ENCODE data around the gene SNX27. TPM values are rescaled to one million over a fixed set of nuclear protein-coding genes. Genes with fewer than 3 reads are reported as not detected.

The SNX27 gene
- 26.7 TPM for total RNA-seq

DNA sequence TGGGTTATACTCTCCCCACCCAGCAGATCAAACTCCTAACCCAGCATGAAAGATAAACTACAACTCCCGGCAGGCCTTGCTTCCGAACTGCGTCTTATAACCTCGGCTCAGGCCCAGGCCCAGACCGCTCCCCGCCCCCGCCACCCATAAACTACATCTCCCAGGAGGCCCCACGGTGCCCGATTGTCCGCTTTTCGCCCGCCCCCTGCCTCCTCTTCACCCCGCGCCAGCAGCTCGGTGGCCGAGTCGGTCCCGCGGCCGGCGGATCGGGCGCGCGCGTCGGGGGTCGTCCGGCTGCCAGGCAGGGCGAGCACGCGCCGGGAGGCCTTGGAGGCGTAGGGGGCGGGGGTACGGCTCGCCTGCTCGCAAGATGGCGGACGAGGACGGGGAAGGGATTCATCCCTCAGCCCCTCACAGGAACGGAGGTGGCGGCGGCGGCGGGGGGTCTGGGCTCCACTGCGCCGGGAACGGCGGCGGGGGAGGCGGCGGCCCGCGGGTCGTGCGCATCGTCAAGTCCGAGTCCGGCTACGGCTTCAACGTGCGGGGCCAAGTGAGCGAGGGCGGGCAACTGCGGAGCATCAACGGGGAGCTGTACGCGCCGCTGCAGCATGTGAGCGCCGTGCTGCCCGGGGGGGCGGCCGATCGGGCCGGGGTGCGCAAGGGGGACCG, at the start of gene SNX27:
SNX27 (plus strand) TSS at position 219 of the 669 bp plus-strand sequence; CDS start at position 371, 152 bp downstream.
- H3K4me3 ChIP-seq (ENCODE audit: low read length) = peak within 1 kb of the TSS; percentile 74

DNA sequence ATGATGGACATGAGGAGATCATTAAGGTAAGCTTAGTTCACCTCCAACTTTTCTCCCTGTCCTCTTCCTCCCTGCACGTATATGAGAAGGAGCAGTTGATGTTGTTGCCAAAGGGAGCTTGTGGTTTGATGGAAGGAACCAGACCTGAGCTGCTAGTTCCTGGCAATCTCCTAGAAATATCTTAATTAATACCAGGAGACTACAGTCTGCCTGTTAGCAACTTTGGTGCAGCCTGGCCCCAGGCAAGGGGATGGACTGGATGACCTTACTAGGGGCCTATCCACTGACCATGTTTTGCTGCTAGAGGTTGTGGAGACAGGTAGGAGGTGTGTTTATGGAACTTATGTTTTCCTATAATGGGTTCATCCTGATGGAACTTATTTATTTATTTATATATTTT, 49.2 kb upstream of the SNX27 start:
- peaks cover 5% of the 10 kb centered on the region for H3K4me1 ChIP-seq (ENCODE audit: insufficient read depth, low read length)
- no peak overlapping the region for H3K4me3 ChIP-seq (ENCODE audit: low read length)
- no peaks in the 10 kb centered on the region for H3K9me3 ChIP-seq (ENCODE audit: low read depth, low read length)
- H3K27me3 ChIP-seq (ENCODE audit: insufficient read depth, low read length) = no peaks in the 10 kb centered on the region

More for the DNA sequence above, at the start of gene SNX27:
- peaks cover 51% of the 10 kb centered on the region for H3K4me1 ChIP-seq (ENCODE audit: insufficient read depth, low read length)
- no peaks in the 10 kb centered on the region for H3K27me3 ChIP-seq (ENCODE audit: insufficient read depth, low read length)
- no peaks in the 10 kb centered on the region for H3K9me3 ChIP-seq (ENCODE audit: low read depth, low read length)

DNA sequence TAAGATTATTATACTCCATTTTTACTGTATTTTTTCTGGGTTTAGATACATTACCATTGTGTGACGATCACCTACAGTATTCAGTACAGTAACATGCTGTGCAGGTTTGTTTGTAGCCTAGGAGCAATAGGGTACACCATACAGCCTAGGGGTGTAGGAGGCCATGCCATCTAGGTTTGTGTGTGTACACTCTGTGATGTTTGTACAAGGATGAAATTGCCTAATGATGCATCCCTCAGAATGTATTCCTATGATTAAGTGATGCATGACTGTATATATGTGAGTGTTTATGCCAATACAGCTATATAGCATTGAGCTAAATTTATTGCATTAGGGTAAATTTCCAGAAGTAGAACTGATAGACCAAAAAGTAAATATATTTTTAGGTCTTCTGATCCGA, 48.5 kb upstream of the SNX27 start:
- H3K9me3 ChIP-seq (ENCODE audit: low read depth, low read length) = no peaks in the 10 kb centered on the region
- H3K27me3 ChIP-seq (ENCODE audit: insufficient read depth, low read length) = no peaks in the 10 kb centered on the region
- peaks cover 5% of the 10 kb centered on the region for H3K4me1 ChIP-seq (ENCODE audit: insufficient read depth, low read length)

DNA sequence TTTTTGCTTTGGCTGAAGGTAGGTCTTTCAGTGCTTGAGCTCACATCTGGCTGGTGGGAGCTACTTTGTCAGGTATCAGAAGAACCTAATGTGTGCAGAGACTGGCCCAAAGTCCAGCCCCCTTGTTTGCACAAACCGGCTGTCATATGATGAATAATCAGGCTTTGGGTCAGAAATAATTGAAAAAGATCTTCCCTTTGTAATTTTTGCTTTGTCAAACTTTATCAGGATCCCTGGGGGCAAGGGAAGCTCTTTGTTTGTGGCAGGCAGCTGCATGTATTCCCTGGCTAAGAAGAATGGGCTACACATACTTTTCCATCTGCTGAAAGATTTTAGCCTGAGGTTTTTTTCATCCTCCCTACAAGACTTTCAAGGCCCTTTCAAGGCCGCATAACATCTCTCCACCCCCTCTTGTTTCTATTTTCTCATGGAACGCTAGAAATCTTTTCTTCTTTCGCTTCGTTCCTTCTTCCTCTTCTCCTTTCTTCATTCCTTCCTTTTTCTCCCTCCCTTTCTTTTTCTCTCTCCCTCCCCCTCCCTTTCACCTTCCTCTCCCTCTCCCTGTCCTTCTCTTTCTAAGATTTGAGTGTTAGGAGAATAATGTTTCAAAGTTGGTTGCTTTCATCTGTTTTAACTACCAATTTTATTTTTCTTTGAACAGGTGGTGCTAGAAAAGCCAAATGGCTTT, 46.2 kb upstream of the SNX27 start:
- no peaks in the 10 kb centered on the region for H3K27me3 ChIP-seq (ENCODE audit: insufficient read depth, low read length)
- no peaks in the 10 kb centered on the region for H3K4me1 ChIP-seq (ENCODE audit: insufficient read depth, low read length)
- no peaks in the 10 kb centered on the region for H3K9me3 ChIP-seq (ENCODE audit: low read depth, low read length)
- no peak overlapping the region for H3K4me3 ChIP-seq (ENCODE audit: low read length)

More for the DNA sequence above, 48.5 kb upstream of the SNX27 start:
- no peak overlapping the region for H3K4me3 ChIP-seq (ENCODE audit: low read length)

DNA sequence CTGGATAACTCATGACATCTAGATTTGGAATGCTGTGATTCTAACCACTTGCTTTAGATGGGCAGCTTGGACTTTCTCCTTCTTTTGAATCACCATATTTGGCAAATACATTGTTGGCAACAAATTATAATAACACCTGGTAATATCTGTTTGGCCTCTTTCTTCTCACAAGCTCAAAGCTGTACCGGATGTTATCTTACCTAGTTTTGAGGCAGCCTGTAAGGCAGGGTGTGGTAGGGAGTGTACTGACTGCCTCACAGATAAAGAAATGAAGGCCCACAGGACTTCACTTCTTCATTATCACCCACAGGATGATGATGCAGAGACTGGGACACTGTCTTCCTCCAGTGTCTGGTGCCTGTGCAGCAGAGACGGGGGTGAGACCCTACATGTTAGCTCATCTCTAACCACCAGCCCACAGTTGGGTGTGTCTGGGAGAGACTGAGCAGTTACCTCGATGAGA, 43.2 kb upstream of the SNX27 start:
- Histone ChIP-seq H3K9me3 (ENCODE audit: low read depth, low read length) (no peaks in the 10 kb centered on the region), H3K27me3 (ENCODE audit: insufficient read depth, low read length) (no peaks in the 10 kb centered on the region), H3K4me1 (ENCODE audit: insufficient read depth, low read length) (no peaks in the 10 kb centered on the region), H3K4me3 (ENCODE audit: low read length) (no peak overlapping the region)

DNA sequence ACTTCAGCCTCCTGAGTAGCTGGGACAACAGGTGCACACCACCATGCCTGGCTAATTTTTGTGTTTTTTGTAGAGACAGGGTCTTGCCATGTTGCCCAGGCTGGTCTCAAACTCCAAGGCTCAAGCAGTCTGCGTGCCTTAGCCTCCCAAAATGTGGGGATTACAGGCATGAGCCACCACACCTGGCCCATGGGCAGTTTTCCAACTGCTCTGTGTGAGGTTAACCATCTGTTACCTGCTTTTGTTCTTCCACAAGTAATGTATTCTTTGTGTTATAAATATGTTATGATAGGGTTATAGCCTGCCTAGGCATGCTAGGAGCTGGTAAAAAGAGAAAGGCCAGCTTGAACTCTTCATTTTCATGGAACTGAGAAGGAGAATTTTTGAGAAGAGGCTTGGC, 41.0 kb upstream of the SNX27 start:
- H3K4me1 ChIP-seq (ENCODE audit: insufficient read depth, low read length) = no peaks in the 10 kb centered on the region
- H3K27me3 ChIP-seq (ENCODE audit: insufficient read depth, low read length) = no peaks in the 10 kb centered on the region
- no peak overlapping the region for H3K4me3 ChIP-seq (ENCODE audit: low read length)
- no peaks in the 10 kb centered on the region for H3K9me3 ChIP-seq (ENCODE audit: low read depth, low read length)

DNA sequence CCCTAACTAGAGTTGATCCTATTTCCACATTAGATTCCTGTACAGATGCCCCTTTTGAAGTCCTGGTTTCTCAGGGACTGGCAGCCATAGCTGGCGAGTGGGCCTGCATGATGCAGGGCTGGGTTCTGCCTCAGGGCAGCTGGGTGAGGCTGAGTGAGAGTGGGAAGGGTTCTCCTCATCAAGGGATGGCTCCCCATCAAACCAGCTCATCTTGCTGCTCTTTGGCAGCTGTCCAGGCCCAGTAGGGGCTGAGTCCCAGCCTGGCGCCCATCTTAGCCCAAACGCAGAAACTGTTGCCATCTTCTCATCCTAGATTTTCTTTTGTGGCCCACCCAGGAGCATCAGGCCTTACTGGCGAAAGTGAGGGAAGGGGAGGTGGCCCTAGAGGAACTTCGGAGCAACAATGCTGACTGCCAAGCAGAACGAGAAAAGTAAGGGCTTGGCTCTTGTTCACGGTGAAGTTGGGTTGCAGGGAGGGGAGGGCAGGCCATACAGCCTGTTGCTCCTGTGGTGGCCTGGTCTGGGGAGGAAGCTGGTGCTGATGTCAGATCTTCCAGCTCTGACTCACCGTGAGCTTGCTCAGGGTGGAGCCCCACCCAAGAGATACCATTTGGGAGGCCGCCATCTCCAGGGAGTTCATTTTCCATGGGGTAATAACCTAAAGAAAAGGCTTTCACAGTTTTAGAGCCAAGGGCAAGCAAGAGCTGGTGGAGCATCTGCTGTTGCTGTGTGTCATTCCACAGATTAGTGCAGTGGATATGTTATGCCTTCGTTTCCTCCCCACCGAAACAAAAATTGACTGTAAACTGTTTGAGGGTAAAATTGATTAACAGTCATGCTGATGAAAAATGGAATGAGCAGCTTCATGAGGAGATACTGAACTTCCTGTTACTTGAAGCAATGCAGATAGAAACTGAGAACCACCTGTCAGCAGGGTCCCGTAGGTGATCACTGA, 37.0 kb upstream of the SNX27 start:
- no peaks in the 10 kb centered on the region for H3K9me3 ChIP-seq (ENCODE audit: low read depth, low read length)
- H3K4me3 ChIP-seq (ENCODE audit: low read length) = no peak overlapping the region
- no peaks in the 10 kb centered on the region for H3K4me1 ChIP-seq (ENCODE audit: insufficient read depth, low read length)
- no peaks in the 10 kb centered on the region for H3K27me3 ChIP-seq (ENCODE audit: insufficient read depth, low read length)

DNA sequence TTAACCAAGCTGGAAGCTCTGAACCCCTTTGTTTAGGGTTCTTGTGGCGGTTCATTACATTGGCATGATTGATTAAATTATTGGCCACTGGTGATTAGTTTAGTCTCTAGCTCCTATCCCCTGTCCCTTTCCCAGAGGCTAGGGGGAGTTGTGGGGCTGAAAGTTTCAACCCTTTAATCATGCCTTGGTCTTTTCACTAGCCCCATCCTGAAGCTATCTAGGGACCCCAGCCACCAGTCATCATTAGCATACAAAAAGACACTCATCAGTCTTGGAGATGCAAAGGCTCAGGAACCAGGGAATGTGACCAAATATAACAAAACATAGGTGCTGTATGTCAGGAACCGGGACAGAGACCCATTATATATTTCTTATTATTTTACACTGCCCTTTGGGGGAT, 34.7 kb upstream of the SNX27 start:
- Histone ChIP-seq H3K9me3 (ENCODE audit: low read depth, low read length) (no peaks in the 10 kb centered on the region), H3K4me1 (ENCODE audit: insufficient read depth, low read length) (no peaks in the 10 kb centered on the region), H3K4me3 (ENCODE audit: low read length) (no peak overlapping the region), H3K27me3 (ENCODE audit: insufficient read depth, low read length) (no peaks in the 10 kb centered on the region)

DNA sequence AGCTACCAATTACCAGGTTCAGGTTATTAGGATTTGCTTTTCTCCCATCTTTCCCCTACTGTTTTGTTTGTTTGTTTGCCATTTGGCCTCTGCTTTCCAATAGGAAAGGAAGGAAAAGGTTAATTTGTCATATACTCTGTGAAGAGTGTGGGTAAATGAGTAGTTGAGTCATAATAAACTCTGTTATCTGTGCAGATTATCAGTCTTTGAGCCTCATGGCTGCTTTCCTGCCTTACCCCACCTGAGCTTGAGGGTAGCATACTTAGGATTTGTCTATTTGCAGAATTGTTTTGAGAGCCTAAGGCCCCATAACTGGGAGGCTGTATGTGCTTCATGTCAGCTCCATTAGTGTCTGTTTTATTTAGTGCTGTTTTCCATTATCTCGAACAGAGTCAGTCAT, 32.9 kb upstream of the SNX27 start:
- Histone ChIP-seq H3K4me3 (ENCODE audit: low read length) (no peak overlapping the region), H3K9me3 (ENCODE audit: low read depth, low read length) (no peaks in the 10 kb centered on the region), H3K4me1 (ENCODE audit: insufficient read depth, low read length) (no peaks in the 10 kb centered on the region), H3K27me3 (ENCODE audit: insufficient read depth, low read length) (no peaks in the 10 kb centered on the region)

DNA sequence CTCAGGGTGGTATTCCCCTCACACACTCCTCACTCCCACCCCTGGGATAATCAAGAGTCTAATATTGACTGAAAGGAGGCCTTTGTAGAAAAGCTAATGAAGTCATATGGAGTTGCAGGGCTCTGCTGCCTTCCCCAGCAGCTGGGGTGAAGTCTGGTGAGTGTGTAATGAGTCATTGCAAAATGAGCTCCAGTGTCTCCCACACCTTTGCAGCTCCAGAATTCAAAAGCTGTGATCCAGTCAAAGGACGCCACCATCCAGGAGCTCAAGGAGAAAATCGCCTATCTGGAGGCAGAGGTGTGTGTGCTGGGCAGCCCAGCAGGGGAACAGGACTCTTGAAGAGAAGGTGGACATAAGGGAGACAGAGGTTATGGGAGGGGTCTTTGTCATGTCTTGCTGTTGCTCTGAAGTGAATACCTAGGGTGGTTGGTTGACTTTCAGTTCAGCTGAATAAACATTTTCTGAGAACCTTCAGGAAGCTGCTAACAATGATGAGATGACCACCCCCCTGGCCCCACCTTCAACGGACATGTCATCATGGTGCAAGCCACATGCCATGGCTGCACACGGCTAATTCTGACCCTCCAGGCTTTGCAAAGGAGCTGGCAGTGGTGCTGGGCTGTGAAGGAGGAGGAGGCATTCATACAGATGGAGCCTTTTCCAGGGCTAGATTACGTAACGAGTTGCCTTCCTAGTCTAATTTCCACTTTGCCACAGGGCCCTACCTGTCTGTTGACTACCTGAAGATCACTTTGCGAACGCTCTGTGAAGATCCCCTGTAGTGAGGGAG, 32.2 kb upstream of the SNX27 start:
- H3K9me3 ChIP-seq (ENCODE audit: low read depth, low read length) = no peaks in the 10 kb centered on the region

DNA sequence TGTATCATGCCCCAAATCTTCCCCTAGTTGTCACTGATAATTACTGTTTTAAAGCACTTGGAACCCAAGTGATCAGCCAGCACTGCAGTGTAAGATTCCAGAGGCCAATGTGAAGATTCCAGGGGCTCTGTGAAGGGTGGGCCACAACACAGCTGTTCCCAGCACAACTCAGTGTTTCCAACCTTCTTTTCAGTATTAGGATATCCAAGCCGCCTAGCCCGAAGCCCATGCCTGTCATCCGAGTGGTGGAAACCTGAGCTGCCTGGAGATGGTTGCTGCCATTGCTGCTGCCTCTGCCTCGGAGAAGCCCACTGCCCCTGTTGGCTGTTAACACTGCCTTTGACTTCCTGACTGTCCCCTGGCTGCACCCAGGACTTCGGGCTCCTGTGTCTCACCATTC, 30.4 kb upstream of the SNX27 start:
- H3K4me3 ChIP-seq (ENCODE audit: low read length) = no peak overlapping the region

More for the DNA sequence above, 32.2 kb upstream of the SNX27 start:
- Histone ChIP-seq H3K4me3 (ENCODE audit: low read length) (no peak overlapping the region), H3K4me1 (ENCODE audit: insufficient read depth, low read length) (no peaks in the 10 kb centered on the region), H3K27me3 (ENCODE audit: insufficient read depth, low read length) (no peaks in the 10 kb centered on the region)

DNA sequence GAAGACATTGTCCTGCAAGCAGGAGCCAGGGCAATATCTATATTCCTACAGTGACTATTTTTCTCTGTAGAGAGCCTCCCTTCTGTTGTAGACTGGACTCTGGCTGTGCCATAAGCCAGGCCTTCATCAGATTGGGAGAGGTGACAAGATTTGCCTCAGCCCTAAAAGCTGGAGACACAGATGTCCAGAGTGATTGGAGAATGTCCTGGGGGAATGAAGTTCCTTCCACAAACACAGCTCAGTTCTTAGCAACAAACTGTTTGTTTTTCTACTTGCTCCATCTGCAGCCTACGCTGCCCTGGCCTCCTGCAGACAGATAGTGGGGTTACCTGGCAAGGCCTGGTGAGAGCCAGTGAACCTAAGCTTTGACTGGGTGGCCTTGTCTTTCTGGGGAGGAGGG, 29.9 kb upstream of the SNX27 start:
- H3K9me3 ChIP-seq (ENCODE audit: low read depth, low read length) = no peaks in the 10 kb centered on the region
- no peaks in the 10 kb centered on the region for H3K27me3 ChIP-seq (ENCODE audit: insufficient read depth, low read length)
- H3K4me3 ChIP-seq (ENCODE audit: low read length) = no peak overlapping the region
- no peaks in the 10 kb centered on the region for H3K4me1 ChIP-seq (ENCODE audit: insufficient read depth, low read length)

More for the DNA sequence above, 30.4 kb upstream of the SNX27 start:
- no peaks in the 10 kb centered on the region for H3K9me3 ChIP-seq (ENCODE audit: low read depth, low read length)
- no peaks in the 10 kb centered on the region for H3K27me3 ChIP-seq (ENCODE audit: insufficient read depth, low read length)
- H3K4me1 ChIP-seq (ENCODE audit: insufficient read depth, low read length) = no peaks in the 10 kb centered on the region

DNA sequence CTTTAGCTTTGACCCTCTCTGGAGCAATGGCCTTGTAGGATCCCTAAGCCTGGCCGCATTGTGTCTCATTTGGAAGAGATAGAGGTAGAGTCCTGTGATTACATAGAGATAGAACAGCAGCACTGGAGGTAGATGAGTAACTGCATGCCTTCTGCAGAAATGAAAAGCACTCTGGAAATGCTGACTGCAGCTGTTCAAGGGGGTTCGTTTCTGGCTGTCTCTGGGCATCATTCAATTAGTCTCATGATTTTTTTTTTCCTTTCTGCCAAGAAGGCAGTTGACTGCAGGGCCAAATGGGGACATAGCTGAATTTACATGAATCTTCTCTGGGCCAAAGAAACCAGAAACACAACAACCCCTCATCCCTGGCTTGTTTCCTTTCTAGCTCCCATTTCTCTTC, 28.1 kb upstream of the SNX27 start:
- Histone ChIP-seq H3K4me3 (ENCODE audit: low read length) (no peak overlapping the region), H3K9me3 (ENCODE audit: low read depth, low read length) (no peaks in the 10 kb centered on the region), H3K27me3 (ENCODE audit: insufficient read depth, low read length) (no peaks in the 10 kb centered on the region), H3K4me1 (ENCODE audit: insufficient read depth, low read length) (no peaks in the 10 kb centered on the region)

DNA sequence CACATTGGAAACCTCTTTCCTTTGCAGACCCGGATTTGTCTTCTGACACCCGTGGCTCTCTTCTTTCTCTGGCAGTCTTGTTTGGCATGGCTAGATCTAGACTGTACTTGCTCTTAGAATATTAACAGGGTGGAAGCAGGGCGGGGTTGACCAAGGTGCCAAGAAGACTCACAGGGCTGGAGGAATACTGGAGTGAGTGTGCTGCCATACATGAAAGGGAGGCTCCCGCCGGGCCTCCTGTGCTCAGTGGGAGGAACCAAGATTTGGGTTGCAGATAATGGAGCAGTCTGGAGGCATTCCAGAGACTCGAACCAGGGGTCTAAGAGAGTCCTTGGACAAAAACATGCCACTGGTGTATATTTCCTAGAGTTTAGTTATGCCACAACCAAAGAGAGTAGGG, 27.6 kb upstream of the SNX27 start:
- Histone ChIP-seq H3K9me3 (ENCODE audit: low read depth, low read length) (no peaks in the 10 kb centered on the region), H3K4me3 (ENCODE audit: low read length) (no peak overlapping the region), H3K4me1 (ENCODE audit: insufficient read depth, low read length) (no peaks in the 10 kb centered on the region), H3K27me3 (ENCODE audit: insufficient read depth, low read length) (no peaks in the 10 kb centered on the region)

Data from mononuclear cell (primary cell).